Upper lobe of left lung (tissue), 4 donors: ENCODE results near the gene MORN2.

ENCODE experiments used
- CTCF ChIP-seq, 6 experiments: fragments of 450-650 bp in 4 of 6; fragments of 200-600 bp in 2 of 6; sonication (generic) in 2 of 6; IDR thresholded peaks; one replicate each; pipeline ENCODE4 v1.5.1; 2016 to 2019; ENCODE audit warnings: antibody characterized with exemption in 6 of 6
- POLR2A ChIP-seq, 4 donors: fragments of 450-650 bp; IDR thresholded peaks; one replicate each; pipeline ENCODE4 v1.5.1; 2016 to 2017; ENCODE audit warnings: antibody characterized with exemption in 4 of 4, mild to moderate bottlenecking in 2 of 4

- no peak for TF ChIP-seq CTCF (IDR thresholded peaks at IDR 0.05)
- TF ChIP-seq POLR2A (IDR thresholded peaks at IDR 0.05), result no peak
Observed at GRCh38 chr2:38907242-38907641, 31.5 kb downstream of the MORN2 start.
